Stimulated activated memory B cell treated with anti-CD40 and anti-IgM and Interleukin-4, amounts not matched to agents 10 μg/mL and 1 μg/mL and 100 μg/mL, for 72 hours (primary cell): Measurements from ENCODE around the gene COG7.
"Not testable (repeated sequence)": the region's sequence is repeated elsewhere in the genome, so short reads cannot be mapped to it uniquely, and the experiment has no call there.

ENCODE experiments used
- ATAC-seq: fragments of 150-1000 bp; cut with Tn5 transposase; 2 replicates; pipeline ENCODE4 v1.10.0; 2021
- H3K27ac Mint-ChIP-seq: one replicate; pipeline ENCODE4 v1.8.0; 2022; ENCODE audit warnings: mild to moderate bottlenecking, mixed read lengths
- H3K27me3 Mint-ChIP-seq: one replicate; pipeline ENCODE4 v1.8.0; 2022; ENCODE audit warnings: mixed read lengths
- H3K36me3 Mint-ChIP-seq: one replicate; pipeline ENCODE4 v1.8.0; 2022; ENCODE audit warnings: mixed read lengths
- H3K4me1 Mint-ChIP-seq: one replicate; pipeline ENCODE4 v1.8.0; 2022; ENCODE audit warnings: mixed read lengths
- H3K4me3 Mint-ChIP-seq: one replicate; pipeline ENCODE4 v1.8.0; 2022; ENCODE audit warnings: mild to moderate bottlenecking, moderate library complexity, mixed read lengths
- H3K9me3 Mint-ChIP-seq: one replicate; pipeline ENCODE4 v1.8.0; 2022; ENCODE audit warnings: mixed read lengths

COG7 gene

DNA sequence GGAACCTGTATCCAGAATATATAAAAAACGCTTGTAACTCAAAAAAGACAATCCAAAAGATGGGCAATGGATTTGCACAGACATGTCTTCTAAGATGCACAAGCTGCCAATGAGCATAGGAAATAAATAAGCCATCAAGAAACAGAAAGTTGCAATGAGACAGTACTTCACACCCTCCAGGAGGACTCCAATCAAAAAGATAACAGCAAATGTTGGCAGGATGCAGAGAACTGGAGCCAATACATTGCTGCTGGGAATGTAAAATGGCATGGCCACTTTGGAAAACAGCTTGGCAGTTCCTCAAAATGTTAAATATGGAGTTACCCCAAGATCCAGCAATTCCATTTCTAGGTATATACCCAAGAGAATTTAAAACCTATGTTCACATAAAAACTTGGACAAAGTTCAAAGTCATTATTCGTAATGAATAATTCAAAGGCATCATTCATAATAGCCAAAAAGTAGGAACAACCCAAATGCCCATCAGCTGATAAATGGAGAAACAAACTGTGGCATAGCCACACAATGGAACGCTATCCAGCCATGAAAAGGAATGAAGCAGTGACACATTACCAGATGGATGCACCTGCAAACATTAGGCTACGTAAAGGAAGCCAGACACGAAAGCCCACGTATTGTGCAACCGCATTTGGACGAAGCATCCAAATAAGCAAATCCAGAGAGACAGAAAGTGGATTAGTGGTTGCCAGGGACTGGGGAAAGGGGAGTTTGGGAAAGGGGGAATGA lies 31.7 kb upstream of the COG7 start:
- peaks cover 6% of the 10 kb centered on the region for H3K4me1 Mint-ChIP-seq
- H3K4me3 Mint-ChIP-seq = no peak overlapping the region
- H3K9me3 Mint-ChIP-seq = no peaks in the 10 kb centered on the region
- H3K27me3 Mint-ChIP-seq = no peaks in the 10 kb centered on the region
- no peak overlapping the region for H3K27ac Mint-ChIP-seq
- peaks cover 66% of the 10 kb centered on the region for H3K36me3 Mint-ChIP-seq
- no peak for ATAC-seq

DNA sequence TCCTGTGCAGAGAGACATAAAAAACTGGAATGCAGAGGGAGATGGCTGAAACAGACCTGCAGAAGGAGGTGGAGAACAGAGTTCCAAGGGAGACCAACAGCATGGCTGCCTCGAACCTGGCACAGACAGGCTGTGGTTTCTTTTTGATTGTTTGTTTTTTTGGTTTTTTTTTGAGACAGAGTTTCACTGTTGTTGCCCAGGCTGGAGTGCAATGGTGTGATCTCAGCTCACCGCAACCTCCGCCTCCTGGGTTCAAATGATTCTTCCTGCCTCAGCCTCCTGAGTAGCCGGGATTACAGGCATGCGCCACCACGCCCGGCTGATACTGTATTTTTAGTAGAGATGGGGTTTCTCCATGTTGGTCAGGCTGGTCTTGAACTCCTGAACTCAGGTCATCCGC lies 30.5 kb upstream of the COG7 start:
- peak overlapping the region; percentile 82 for H3K27ac Mint-ChIP-seq
- ATAC-seq, H3K27me3 Mint-ChIP-seq, H3K4me3 Mint-ChIP-seq, H3K9me3 Mint-ChIP-seq, H3K4me1 Mint-ChIP-seq: not testable (repeated sequence)
- peaks cover 73% of the 10 kb centered on the region for H3K36me3 Mint-ChIP-seq

DNA sequence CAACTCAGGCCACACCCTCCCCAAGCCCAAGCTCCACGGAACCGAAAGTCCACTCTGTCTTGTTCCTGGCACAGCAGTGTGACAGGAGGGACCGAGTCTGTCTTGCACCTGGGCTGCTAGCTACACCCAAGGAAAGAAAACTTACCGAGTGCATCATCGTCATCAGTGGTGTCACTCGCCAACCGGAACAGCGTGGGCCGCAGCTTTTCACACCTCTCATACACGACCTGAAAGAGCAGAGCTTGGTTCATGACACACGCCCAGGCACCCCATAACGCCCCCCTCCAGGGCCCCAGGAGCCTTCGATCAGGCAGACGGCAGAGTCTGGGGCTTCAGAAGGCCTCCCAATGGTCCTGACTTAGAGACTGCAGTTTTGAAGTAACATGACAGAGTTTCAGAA lies 29.8 kb upstream of the COG7 start:
- ATAC-seq = peak; percentile 48
- peaks cover 76% of the 10 kb centered on the region for H3K36me3 Mint-ChIP-seq
- H3K27me3 Mint-ChIP-seq = no peaks in the 10 kb centered on the region
- H3K9me3 Mint-ChIP-seq = no peaks in the 10 kb centered on the region
- H3K4me1 Mint-ChIP-seq = peaks cover 6% of the 10 kb centered on the region
- peak overlapping the region; percentile 82 for H3K27ac Mint-ChIP-seq
- peak overlapping the region; percentile 49 for H3K4me3 Mint-ChIP-seq

DNA sequence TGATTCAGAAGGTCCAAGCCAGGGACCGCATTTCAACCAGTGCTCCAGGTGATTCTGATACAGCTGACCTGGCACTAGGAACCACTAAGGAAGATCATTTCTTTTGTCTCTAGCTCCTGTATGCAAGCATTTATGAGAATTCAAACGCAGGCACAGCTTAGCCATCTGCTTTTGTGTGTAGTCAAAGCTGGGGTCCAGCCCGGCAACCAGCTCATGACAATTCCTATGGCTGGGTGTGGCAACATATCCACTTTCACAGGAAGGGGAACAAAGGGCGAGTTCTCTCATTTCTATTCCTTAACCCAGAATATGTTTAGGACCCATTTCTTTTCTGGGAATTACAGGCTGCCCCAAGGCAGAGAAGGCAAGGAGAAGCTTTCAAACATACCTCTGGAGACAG lies 27.3 kb upstream of the COG7 start:
- peaks cover 77% of the 10 kb centered on the region for H3K36me3 Mint-ChIP-seq
- H3K27ac Mint-ChIP-seq = peak overlapping the region; percentile 25
- no peaks in the 10 kb centered on the region for H3K9me3 Mint-ChIP-seq

DNA sequence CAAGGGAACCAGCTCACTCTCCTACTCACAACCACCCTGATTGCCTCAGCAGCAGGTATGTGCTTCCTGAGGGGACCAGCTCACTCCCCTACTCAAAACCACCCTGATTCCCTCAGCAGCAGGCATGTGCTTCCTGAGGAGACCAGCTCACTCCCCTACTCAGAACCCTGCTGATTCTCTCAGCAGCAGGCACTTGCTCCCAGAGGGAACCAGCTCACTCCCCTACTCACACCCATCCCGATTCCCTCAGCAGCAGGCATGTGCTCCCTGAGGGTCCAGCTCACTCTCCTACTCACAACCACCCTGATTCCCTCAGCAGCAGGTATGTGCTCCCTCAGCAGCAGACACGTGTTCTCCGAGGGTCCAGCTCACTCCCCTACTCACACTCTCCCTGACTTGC lies 26.1 kb upstream of the COG7 start:
- Mint-ChIP-seq H3K4me3 (no peak overlapping the region), H3K36me3 (peaks cover 79% of the 10 kb centered on the region), H3K27me3 (no peaks in the 10 kb centered on the region), H3K4me1 (peaks cover 6% of the 10 kb centered on the region), H3K27ac (peak overlapping the region; percentile 25), H3K9me3 (no peaks in the 10 kb centered on the region)
- ATAC-seq = no peak

More for the DNA sequence above, 27.3 kb upstream of the COG7 start:
- Mint-ChIP-seq H3K27me3 (no peaks in the 10 kb centered on the region), H3K4me3 (no peak overlapping the region), H3K4me1 (peaks cover 6% of the 10 kb centered on the region)
- ATAC-seq = no peak

DNA sequence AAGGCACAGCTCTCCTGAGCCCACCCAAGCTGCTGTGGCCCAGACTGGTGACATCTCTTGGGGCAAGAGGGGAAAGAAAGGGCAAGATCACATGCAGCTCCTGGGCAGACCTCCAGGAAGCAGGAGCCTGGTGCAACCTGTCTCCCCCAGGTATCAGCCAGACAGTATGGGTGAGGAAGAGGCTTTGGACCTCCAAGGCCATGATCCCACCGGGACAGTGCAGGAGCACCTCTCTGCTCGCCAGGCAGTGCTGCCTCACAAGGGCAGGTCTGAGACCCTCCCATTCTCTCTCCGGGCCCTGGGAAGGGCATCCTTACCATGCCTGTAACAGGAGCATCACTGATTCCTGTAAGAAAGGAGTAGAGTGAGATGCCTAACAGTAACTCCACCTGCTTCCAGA lies 25.6 kb upstream of the COG7 start:
- H3K9me3 Mint-ChIP-seq = no peaks in the 10 kb centered on the region
- no peak for ATAC-seq
- H3K4me1 Mint-ChIP-seq = peaks cover 6% of the 10 kb centered on the region
- no peak overlapping the region for H3K27ac Mint-ChIP-seq
- H3K4me3 Mint-ChIP-seq = no peak overlapping the region
- H3K36me3 Mint-ChIP-seq = peaks cover 84% of the 10 kb centered on the region
- no peaks in the 10 kb centered on the region for H3K27me3 Mint-ChIP-seq

DNA sequence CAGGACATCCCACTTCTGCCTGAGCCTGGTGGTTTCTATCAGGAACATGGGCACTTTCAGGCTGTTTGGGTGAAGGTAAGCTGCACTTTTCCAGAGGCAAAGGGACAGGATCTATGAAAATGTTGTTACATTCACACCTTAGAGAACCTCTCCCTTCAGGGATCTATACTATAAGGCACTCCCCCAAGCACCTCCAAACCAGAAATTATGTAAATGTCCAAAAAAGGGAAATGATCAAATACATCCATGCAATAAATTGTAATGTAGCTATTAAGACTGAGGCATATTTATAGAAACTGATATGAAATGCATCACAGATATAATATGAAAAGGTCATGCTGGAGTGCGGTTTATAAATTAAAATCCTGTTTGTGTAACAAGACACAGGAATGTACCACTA lies 23.3 kb upstream of the COG7 start:
- ATAC-seq = no peak
- no peaks in the 10 kb centered on the region for H3K27me3 Mint-ChIP-seq
- no peak overlapping the region for H3K4me3 Mint-ChIP-seq
- H3K9me3 Mint-ChIP-seq = no peaks in the 10 kb centered on the region
- H3K27ac Mint-ChIP-seq = peak overlapping the region; percentile 27
- peaks cover 62% of the 10 kb centered on the region for H3K36me3 Mint-ChIP-seq
- no peaks in the 10 kb centered on the region for H3K4me1 Mint-ChIP-seq

DNA sequence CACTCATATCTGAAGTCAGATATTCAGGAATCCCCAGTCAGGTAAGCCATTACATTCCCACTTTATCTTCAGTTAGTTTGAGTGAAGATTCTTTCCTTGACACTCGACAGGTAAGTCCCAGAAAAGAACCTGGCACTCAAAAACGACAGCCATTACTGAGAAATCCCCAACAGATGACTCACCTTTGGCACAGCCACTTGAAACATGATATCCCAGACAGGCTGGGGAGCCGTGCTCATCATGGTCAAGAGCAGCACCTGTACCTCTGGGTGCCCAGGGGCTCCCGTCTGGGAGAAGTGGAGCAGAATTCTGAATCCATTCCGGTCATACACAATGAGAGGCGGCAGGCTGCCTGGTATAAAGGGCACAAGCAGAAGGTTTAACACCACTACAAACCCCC lies 16.8 kb upstream of the COG7 start:
- Mint-ChIP-seq H3K4me1 (no peaks in the 10 kb centered on the region), H3K27ac (no peak overlapping the region), H3K4me3 (no peak overlapping the region), H3K27me3 (no peaks in the 10 kb centered on the region), H3K36me3 (peaks cover 63% of the 10 kb centered on the region), H3K9me3 (no peaks in the 10 kb centered on the region)
- ATAC-seq = no peak

DNA sequence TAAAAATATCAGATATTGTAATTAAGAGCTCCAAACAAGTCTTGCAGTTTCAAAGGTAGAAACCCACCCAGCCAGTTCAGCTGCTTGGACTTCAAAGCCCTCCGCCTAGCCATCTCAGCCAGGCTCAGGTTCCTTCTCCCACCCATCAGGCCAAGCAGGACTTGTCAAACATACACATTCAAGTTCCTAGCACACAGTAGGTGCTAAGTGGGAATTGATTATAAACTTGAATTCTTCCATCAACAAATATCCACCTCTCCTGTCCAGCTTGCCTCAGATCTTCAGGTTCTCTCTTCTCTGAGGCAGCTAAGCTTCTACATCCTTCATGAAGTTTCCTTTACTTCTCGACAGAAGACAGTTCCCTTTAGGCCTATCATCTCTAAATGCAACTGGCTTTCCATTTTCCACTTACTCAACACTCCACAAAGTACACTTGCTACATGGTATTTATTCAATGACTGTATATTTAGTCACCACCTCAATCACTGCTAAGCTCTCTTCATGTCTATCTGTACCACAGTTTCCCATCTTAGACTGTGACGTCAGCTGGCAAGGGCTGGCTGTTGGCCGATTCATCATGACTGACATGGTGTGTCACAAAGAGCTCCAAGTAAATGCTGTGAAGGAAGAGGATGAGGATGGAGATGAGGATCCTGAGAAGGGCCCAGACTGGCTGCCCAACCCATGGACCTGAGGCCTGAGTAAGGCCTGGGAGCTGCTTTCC lies 13.3 kb upstream of the COG7 start:
- Mint-ChIP-seq H3K9me3 (no peaks in the 10 kb centered on the region), H3K27ac (no peak overlapping the region), H3K27me3 (no peaks in the 10 kb centered on the region), H3K4me3 (no peak overlapping the region), H3K36me3 (peaks cover 61% of the 10 kb centered on the region), H3K4me1 (no peaks in the 10 kb centered on the region)
- ATAC-seq = no peak

DNA sequence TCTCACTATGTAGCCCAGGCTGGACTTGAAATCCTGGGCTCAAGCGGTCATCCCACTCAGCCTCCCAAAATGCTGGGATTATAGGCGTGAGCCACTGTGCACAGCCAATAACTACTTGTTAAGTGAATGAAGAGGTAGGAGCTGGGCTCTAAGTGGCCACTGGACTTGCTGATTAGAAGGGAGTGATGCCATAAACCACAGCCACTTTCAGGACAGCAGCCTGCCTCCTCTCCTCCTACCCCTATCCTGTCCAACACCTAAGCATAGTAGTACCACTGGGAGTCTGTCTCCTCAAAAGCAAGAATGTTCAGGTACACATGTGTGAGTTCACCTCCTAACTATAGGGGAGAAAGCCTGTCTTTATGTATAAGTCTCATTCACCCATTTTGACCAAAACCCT lies 12.2 kb upstream of the COG7 start:
- no peak overlapping the region for H3K27ac Mint-ChIP-seq
- H3K9me3 Mint-ChIP-seq = no peaks in the 10 kb centered on the region
- ATAC-seq = no peak

DNA sequence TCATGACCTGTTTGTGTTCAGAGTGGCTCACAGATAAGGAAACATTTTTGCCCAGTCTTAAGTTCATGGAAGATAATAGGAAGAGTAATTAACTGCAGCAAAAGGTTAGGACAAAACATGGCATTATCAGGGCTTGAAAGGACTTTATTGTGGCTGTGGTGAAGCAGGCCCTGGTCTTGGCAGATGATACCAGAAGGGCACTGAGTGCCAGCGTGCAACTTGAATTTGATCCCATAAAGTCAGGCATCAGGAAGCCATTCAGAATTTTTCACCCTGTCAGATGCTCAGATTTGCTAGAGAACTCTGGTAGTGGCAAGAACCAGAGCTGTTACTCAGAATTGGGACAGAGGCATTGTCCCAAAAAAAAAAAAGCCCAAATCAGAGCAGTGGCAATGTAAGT lies 11.2 kb upstream of the COG7 start:
- no peak for ATAC-seq
- no peaks in the 10 kb centered on the region for H3K4me1 Mint-ChIP-seq
- no peaks in the 10 kb centered on the region for H3K9me3 Mint-ChIP-seq
- no peaks in the 10 kb centered on the region for H3K27me3 Mint-ChIP-seq
- no peak overlapping the region for H3K4me3 Mint-ChIP-seq
- no peak overlapping the region for H3K27ac Mint-ChIP-seq
- H3K36me3 Mint-ChIP-seq = peaks cover 47% of the 10 kb centered on the region

More for the DNA sequence above, 12.2 kb upstream of the COG7 start:
- no peak overlapping the region for H3K4me3 Mint-ChIP-seq
- no peaks in the 10 kb centered on the region for H3K4me1 Mint-ChIP-seq
- no peaks in the 10 kb centered on the region for H3K27me3 Mint-ChIP-seq
- peaks cover 57% of the 10 kb centered on the region for H3K36me3 Mint-ChIP-seq

DNA sequence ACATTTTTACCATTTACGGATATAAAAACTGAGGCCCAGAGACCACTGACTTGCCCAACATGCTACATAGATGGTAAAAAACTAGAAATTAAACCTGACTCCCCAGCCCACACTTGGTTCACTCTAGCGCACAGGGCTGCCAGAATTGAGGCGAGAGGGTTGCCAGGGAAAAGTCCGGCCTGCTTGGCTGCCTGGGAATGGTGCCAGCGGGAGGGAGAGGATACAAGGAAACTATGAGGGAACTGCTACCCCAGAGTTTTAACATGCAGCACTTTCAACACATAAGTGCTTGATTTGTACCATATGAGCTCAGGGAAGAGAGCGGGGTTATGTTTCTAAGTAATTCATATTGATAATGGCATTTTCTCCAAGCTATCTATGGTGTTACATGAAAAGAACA lies 10.0 kb upstream of the COG7 start:
- H3K27ac Mint-ChIP-seq, H3K4me3 Mint-ChIP-seq, H3K27me3 Mint-ChIP-seq, H3K4me1 Mint-ChIP-seq, H3K9me3 Mint-ChIP-seq, ATAC-seq: not testable (repeated sequence)
- peaks cover 37% of the 10 kb centered on the region for H3K36me3 Mint-ChIP-seq

DNA sequence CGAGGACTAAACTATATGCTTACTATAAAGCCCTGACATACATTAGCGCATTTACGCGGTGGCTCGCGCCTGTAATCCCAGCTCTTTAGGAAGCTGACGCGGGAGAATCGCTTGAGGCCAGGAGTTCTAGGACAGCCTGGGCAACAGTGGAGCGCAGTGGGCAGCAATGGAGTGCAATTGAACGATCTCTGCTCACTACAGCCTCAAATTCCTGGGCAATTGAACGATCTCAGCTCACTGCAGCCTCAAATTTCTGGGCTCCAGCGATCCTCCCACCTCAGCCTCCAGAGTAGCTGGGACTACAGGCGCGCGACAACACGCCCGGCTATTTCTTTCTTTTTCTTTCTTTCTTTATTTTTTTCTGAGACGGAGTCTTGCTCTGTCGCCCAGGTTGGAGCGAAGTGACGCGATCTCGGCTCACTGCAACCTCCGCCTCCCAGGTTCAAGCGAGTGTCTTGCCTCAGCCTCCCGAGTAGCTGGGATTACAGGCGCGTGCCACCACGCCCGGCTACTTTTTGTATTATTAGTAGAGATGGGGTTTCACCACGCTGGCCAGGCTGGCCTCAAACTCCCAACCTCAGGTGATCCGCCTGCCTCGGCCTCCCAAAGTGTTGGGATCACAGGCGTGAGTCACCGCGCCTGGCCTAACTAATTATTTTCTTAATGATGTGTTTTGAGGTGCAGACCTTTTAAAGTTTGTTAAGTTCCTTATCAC lies 506 bp upstream of the COG7 start:
- Mint-ChIP-seq H3K27ac (peak overlapping the region; percentile 90), H3K4me1 (peaks cover 40% of the 10 kb centered on the region), H3K4me3 (peak overlapping the region; percentile 85), H3K27me3 (no peaks in the 10 kb centered on the region), H3K9me3 (no peaks in the 10 kb centered on the region), H3K36me3 (peaks cover 3% of the 10 kb centered on the region)
- no peak for ATAC-seq

DNA sequence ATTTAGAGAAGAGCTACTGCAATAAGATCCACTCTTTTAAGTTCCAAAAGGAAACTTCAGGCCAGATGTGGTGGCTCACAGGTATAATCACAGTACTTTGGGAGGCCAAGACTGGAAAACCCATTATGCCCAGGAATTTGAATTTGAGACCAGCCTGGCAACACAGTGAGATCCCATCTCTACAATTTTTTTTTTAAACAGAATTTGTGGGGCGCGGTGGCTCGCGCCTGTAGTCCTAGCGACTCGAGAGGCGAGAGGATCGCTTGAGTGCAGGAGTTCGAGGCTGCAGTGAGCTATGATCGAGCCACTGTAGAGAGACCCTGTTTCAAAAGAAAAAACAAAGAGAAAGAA lies 793 bp downstream of the COG7 start:
- H3K9me3 Mint-ChIP-seq = no peaks in the 10 kb centered on the region
- peaks cover 8% of the 10 kb centered on the region for H3K36me3 Mint-ChIP-seq
- ATAC-seq = peak; percentile 4
- peaks cover 44% of the 10 kb centered on the region for H3K4me1 Mint-ChIP-seq
- H3K27ac Mint-ChIP-seq = peak overlapping the region; percentile 90
- peak overlapping the region; percentile 85 for H3K4me3 Mint-ChIP-seq
- H3K27me3 Mint-ChIP-seq = no peaks in the 10 kb centered on the region

DNA sequence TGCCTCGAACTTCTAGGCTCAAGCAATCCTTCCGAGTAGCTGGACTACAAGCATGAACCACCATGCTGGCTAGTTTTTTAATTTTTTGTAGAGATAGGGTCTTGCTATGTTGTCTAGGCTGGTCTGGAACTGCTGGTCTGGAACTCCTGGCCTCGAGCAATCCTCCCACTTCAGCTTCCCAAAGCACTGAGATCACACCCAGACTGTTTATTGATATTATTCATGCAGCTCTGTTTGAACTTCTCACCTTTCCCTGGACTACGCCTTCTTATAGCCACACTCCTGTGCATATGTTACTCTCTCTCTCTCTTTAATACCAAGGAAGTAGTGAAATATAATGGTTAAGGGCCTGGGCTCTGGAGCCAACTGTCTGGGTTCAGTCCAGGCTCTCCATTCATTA lies 4.6 kb downstream of the COG7 start:
- H3K27ac Mint-ChIP-seq = no peak overlapping the region
- H3K4me1 Mint-ChIP-seq = peaks cover 34% of the 10 kb centered on the region
- H3K36me3 Mint-ChIP-seq = peaks cover 16% of the 10 kb centered on the region
- H3K4me3 Mint-ChIP-seq = no peak overlapping the region
- H3K9me3 Mint-ChIP-seq = no peaks in the 10 kb centered on the region
- H3K27me3 Mint-ChIP-seq = no peaks in the 10 kb centered on the region
- no peak for ATAC-seq

DNA sequence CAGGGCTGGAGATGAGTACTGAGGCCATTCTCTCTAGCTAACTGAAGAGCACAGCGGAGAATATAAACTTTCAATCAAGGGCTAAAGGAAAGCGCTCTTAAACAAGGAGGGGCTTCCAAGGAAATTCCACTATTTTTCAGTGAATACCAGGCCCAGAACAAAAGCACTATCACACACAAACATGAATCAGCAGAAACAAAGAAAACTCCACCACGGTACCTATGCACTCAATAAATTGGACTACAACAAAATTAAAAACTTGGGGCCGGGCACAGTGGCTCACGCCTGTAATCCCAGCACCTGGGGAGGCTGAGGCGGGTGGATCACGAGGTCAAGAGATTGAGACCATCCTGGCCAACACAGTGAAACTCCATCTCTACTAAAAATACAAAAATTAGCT lies 15.4 kb downstream of the COG7 start:
- not testable (repeated sequence) for ATAC-seq, H3K27me3 Mint-ChIP-seq
- H3K36me3 Mint-ChIP-seq = peaks cover 55% of the 10 kb centered on the region

More for the DNA sequence above, 15.4 kb downstream of the COG7 start:
- H3K27ac Mint-ChIP-seq, H3K9me3 Mint-ChIP-seq, H3K4me1 Mint-ChIP-seq, H3K4me3 Mint-ChIP-seq: not testable (repeated sequence)
